ENCODE results near the gene CDH2.

DNA sequence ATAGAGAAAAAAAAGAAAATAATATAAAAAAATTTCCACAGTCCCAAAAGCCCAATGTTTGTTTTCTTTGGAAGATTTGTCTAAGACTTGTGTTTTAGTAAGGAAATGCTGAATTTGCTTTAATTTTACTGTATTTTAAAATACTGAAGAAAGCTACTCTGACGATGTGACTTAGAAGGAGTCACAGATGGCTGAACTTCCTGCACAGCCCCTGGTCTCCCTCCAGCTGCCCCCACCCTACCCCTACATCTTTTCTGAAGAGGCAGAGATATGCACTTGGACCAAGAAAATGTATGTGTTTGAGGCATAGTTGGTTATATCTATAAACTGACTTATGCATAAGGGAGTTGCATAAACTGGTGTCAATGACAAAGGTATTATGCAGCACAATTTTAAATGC lies 172.3 kb downstream of the CDH2 start:
- TF ChIP-seq, protein P1, sequence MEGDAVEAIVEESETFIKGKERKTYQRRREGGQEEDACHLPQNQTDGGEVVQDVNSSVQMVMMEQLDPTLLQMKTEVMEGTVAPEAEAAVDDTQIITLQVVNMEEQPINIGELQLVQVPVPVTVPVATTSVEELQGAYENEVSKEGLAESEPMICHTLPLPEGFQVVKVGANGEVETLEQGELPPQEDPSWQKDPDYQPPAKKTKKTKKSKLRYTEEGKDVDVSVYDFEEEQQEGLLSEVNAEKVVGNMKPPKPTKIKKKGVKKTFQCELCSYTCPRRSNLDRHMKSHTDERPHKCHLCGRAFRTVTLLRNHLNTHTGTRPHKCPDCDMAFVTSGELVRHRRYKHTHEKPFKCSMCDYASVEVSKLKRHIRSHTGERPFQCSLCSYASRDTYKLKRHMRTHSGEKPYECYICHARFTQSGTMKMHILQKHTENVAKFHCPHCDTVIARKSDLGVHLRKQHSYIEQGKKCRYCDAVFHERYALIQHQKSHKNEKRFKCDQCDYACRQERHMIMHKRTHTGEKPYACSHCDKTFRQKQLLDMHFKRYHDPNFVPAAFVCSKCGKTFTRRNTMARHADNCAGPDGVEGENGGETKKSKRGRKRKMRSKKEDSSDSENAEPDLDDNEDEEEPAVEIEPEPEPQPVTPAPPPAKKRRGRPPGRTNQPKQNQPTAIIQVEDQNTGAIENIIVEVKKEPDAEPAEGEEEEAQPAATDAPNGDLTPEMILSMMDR (IDR thresholded peaks at IDR 0.05) = no peak
- no peak for TF ChIP-seq POLR2A (IDR thresholded peaks at IDR 0.05)

Data from lower leg skin (tissue), 3 donors.